Stimulated activated CD4-positive, alpha-beta T cell treated with anti-CD3 and anti-CD28 coated beads, Interleukin-1b, Interleukin-23, amount 100 ng/mL, for 24 hours (primary cell): ENCODE data around the gene WNT4.

Experiments
- DNase-seq, 4 experiments: peaks; one replicate each; pipeline ENCODE4 v3.0.0-alpha.2; 2020; ENCODE audit warnings: low read depth in 4 of 4, low spot score in 1 of 4

WNT4 gene

DNA sequence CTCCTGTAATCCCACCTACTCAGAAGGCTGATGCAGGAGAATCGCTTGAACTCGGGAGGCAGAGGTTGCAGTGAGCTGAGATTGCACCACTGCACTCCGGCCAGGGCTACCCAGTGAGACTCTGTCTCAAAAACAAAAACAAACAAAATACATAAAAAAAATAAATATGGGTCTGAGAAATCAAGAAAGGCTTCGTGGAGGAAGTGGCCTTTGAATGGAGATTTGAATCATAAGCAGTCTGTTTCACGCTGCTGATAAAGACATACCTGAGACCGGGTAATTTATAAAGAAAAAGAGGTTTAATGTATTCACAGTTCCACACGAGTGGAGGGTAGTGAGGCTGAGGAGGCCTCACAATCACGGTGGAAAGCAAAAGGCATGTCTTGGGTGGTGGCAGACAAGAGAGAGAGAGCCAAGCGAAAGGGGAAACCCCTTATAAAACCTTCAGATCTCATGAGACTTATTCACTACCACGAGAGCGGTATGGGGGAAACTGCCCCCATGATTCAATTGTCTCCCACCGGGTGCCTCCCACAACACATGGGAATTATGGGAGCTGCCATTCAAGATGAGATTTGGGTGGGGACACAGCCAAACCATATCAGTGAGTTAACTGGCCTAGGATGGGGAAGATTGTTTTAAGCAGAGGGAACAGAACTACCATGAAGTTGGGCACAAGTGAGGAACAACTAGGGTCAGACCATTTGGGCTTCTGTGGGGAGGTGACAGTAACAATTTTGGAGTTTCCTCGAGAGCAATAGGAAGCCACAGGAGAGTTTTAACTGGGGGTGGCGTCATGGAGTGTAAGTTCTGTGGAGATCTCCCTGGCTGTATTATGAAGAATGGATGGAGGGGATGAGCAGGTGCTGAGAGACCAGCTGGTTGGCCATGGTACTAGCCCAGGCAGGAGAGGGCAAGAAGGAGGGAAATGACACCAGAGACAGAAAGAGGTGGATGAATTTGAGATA, 22.2 kb upstream of the WNT4 start:
- no peak for DNase-seq

DNA sequence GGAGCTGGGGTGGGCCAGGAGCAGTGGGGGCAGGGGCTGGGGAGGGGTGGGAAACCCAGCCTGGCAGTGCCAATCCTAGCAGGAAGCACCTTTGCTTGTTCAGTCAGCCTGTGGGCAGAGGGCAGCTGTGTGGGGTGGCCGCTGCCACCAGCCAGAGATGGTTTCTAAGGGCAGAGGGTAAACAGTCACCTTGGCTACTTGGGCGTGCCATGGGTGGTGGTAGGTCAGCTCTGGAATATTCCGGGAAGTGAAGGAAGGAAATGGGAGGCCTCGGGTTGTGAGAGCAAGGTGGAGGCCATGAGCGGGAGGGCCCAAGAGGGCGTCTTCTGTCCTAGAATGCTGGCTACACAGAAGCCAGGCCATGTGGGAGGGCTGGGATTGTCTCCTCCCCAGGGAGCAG, 20.7 kb upstream of the WNT4 start:
- DNase-seq, result no peak

DNA sequence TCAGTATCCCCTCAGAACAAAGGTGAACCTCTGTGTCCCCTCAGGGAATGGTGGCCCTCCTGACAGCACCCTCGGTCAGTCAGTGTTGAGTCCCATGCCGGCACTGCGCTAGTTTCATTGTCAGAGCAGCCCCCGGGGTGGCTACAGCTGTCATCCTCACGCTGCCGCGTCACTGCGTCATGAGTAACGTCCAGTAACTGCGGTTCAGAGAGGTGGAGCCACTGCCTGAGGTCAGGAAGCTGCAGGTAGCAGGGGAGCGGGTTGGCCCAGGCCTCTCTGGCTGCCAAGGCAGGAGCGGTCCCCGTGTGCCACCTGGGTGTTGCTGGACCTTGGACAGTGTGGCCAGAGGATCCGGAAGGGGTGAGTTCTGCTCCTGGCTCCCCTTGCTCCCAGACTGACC, 20.2 kb upstream of the WNT4 start:
- no peak for DNase-seq

DNA sequence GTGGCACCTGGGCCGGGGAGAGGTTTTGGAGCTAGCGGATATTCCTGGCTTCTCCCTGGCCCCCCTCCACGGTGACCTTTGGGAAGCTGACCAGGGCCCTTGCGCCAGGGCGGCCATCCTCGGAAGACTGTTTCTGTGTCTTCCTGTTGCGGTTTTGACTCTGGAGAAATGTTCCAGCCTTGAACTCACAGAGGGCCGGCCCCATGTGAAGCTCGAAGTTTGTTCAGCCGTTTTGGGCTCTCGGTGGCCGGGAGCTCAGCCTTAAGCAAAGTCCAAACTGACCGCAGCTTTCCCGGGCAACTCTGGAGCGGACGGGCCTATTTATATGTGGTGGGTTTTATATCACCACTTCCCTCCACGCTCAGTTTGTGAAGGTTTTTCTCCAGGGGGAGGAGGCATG, 17.0 kb upstream of the WNT4 start:
- no peak for DNase-seq

DNA sequence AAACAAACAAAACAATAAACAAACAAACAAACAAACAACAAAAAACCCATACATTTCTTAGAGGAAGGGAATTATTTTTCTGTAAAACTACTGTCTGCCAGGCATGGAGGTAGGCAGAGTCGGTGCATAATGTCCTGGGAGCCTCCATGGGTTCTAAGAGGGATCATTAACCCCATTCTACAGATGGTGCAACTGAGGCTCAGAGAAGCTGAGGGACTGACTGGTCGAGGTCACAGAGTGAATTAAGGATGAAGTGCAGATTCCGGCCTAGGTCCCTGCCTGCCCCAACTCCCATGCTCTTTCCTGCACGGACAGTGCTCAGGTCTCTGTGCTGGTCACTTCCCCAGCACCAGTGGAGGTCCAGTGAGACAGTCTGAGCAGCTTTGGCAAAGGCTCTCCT, 15.8 kb upstream of the WNT4 start:
- no peak for DNase-seq

DNA sequence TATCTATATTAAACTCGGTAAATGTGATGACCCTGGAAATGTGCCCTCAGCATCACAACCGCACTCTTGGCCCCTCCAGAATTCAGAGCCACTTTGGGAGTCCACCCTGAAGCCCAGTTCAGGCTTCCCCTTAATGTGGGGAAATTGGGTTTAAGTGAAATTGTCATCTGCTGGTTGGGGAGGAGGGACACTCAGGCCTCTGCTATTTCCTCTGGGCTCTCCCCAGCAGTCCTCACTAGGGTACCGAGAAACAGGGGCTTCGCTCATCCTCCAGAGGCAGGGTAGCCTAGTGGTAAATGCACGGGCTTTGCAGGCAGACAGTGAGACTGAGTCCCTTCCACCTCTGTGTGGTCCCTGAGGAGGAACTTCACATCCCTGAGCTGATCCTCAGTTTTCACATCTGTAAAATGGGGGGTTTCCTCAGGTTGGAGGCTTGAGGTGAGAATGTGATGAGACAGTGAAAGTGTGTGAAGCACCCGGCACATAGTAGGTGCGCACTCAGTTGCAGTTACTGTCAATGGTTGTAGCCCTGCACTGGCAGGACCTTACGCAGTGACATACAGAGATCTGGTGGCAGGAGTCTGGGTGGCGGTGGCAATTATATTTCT, 14.6 kb upstream of the WNT4 start:
- DNase-seq, result no peak

DNA sequence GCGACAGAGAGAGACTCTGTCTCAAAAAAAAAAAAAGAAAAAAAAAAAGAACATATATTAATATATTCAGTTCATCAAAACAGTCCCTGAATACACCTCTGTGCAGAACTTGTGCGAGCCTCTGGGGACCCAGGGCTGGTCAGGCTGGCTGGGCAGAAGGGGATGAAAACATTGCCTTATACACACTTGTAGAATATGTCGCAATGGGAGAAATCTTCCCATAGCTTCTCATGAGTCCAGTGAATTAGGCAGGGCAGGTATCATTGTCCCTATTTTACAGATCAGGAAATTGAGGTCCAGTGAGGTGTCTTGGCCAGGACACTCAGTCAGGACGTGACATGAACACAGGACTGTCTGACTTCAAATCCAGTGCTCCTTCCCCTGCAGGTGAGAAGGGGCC, 12.6 kb upstream of the WNT4 start:
- DNase-seq, result no peak

DNA sequence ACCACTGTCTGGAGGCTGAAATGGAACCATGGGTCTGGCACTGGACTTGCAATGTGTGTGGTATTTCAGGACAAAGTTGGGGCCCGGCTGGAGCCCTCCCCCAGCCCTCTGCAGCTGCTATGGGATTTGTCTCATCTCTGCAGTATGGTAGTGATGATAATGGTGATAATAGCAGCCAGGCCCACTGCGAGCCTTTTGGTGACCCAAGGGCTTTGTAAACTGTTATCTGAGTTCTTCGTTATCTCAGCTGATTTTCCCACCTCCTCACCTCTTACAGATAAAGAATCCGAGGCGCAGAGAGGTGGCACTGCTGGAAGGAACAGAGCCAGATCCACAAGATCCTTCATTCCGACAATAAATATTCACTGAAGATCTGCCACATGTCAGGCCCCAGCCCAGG, 11.7 kb upstream of the WNT4 start:
- DNase-seq, result no peak

DNA sequence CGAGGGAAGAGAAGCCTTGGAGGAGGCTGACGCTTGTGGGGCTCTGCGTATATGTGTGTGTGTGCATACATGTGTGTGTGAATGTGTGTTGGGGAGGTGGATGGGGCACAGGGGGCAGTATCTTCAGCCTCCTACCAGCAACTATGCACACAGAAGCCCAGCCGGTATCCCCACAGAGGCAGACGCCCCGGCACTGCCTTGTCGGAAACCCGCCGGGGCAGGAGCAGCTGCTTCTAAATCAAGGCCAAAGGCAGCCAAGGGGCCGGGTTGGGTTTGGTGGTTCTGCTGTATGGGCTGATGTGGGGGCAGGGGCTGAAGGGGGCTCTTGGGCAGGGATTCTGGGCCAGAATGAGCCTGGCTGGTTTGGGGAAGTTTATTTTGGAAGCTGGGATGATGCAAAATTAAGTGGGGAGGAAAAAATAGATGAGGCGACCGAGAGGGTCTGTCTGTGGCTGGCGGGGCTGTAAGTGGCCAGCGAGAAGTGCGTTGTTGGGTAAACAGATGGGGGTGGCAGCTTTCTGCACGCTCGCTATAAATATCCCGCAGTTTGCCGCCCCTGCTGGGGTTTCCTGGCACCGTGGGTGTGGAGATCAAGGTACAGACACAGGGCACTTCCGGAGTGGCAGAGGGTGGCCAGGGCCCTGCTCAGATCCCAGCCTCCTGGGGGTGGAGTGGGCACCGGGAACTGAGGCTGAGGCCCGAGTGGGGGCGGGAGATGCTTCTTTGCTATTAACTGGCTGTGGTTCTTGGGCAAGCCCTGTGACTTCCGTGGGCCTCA, 11.0 kb upstream of the WNT4 start:
- no peak for DNase-seq

DNA sequence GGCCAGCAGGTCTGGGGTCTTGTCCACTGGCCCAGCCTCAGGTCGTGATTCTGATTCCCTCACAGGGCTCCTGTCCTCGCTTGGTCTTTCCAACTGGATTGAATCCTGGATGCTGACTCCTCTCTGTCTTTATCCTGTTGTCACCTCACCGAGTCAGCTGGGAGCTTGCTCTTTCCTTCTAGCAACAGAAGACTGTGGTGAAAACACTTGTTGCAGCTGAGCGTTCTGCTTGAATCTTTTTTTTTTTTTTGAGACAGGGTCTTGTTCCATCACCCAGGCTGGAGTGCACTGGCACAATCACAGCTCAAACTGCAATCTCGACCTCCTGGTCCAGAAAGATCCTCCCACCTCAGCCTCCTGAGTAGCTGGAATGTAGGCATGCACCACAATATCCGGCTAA, 8.0 kb upstream of the WNT4 start:
- DNase-seq, result no peak

DNA sequence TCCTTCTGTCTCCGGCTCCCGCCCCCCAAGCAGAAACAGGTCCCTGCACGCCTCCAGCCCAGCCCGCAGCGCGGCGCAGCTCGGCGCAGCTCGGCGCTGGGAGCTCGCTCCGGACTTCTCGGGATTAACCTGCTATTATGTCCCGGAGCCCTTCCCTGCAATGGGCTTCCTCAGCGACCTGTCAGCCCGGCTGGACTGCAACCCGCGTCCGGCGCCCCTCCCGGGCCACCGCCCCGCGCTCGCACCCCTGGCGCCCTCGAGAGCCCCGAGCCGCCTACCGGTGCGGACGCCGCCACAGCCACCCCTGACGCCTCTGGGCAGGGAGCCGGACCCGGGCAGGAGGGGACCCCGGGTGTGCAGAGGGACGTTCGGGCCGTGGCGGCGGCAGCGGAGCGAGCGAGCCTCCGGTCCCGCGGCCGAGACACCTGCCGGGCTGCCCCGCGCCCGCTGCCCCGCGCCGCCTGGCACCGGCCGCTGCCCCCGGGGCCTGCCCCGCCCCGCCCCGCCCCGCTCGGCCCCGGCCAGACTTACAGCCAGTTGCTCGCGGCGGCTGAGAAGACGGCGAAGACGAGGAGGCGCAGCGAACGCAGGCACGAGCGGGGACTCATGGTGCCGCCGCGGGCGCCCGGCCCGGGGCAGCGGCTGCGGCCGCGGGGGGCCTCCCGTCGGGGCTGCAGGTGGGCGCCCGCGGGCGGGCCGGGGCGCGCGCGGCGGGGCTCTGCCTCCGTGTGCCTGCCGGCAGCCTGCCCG, 407 bp downstream of the WNT4 start:
- no peak for DNase-seq

DNA sequence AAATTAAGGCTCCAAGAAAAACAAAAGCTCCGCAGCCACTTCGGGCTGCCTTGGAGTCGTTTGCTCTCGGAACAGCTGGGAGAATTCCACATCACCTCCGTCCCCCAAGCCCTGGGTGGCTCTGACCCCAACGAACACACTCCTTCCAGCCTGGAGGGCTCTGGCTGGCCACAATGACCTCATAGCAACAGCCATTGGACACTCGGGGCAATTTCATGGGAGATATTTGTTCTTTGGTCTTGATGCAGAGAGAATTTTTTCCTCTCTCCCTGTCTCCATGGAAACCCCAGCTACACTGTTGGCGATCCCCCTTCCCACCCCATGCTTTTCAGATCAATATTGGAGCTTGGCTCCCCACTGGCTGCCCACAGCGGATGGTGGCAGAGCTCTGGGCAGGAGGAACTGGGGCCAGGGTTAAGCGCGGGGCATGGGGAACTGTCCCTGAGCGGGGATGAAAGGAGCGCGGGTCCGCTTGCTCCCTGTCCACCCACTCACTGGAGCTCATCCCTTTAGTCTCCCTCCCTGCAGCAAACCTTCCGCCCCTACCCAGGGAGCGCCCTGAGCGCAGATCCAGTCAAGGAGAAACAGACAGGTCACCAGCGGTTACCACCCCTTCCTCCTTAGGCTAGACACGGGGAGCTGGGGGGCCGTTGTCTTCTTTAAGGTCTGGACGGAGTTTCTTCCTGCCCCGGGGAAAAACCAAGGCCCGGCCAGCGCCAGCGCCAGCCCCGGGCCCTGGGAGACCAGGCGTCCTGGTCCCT, 1.2 kb downstream of the WNT4 start:
- no peak for DNase-seq

DNA sequence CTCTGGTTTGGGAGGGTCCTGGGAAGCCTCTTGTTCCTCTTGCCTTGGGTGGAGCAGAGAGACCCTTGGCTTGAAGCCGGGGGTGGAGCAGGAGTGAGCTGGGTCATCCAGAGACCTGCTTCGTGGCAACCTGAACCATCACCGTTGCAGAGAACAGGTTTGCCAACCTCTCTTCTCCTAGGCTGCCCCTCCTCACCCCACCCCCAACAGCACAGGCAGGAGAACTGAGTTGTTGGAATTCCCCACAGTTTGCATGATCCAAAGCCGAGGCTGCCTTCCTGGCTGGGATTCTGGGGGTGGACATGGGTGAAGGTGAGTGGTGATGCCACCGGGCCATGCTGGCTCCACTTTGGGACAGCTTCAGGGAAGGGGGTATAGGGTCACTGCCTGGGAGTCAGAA, 2.2 kb downstream of the WNT4 start:
- no peak for DNase-seq

DNA sequence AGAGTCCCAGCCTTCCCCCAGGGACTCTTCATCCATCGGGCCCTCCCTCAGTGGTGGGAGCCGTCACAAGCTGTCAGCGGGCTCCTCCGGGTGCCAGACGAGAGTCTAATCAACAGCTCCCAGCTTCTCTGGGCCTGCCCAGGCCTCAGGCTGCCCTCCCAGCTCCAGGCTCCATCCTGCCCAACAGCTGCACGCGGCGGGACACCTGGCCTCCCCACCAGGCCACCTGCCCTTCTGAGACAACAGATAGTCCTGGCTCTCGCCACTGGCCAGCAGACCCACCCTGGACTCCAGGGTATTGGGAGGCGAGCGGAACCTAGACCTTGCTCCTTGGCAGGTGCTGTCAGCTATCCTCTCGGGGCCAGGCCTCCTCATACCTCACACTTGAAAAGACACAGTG, 3.1 kb downstream of the WNT4 start:
- DNase-seq, result no peak

DNA sequence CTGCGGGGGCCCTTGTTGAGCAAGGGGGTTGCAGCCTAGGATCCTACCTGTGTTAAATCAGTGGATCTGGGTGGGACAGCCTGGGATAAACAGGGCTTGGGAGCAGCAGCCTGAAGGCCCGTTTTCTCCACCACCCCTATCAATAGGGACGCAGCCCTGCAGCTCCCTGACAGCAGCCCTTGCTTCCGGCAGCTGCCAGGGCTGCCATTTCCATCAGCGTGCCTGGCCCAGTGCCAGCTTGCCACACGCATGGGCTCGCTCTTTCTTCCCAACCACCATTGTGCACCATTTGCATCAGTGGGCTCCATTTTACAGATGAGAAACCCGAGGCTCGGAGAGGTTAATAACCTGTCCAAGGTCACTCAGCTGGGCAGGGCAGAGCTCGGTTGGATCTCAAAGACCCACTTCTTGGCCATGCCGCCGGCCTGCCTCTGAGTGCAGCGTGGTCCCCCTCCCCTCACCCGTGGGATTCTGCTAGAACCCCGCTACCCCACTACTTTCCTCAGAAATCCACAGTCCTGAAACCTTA, 3.8 kb downstream of the WNT4 start:
- no peak for DNase-seq

DNA sequence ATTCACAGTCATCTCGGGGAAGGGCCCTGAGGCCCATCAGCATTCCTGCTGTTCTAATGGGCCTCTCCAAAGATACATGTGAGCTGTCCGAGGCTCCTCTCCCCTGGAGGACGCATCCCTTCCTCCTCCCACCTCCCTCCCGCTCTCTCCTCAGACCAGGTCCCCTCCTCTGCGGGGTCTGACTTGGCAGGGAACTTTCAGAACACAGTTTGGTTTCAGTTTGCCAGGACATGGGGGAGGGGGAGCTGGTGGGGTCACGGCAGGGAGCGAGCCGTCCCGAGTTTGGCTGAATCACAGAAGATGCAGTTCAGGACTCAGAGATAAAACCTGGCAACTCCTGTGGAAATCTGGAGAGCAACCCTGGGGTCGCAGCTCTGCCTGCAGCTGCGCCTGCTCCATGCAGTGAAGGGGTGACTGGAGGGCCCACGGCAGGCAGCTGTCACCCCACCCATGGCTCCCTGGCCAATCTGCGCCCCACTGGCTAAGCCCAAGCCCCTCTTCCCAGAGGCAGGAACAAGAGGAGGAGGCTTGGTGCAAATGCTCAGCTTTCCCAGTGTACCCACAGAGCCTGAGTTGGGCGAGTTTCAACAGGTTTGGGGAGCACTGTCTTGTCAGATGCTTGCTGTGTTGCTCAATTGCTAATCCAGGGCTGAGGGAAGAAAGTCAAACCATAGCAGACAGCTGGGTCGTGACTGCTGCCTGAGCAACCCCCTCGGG, 5.7 kb downstream of the WNT4 start:
- DNase-seq, result no peak

DNA sequence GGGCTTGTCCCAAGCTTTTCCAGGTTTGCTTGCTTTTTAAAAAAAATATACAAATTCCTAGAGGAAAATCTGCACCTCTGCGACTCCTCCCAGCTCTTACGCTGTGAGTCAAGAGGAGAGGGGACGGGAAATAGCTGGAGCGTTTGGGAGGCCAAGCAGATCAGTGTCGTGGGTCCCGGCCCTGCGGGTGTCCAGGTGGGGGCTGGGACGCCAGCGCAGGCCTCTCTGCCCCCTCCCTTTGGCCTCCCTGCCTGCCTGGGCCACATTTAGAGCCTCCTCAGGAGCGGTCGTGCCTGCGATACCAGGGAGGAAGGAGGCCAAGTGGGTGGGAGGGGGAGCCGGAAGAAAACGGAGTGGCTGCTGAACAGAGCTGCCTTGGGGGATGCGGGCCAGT, 9.0 kb downstream of the WNT4 start:
- DNase-seq, result no peak

DNA sequence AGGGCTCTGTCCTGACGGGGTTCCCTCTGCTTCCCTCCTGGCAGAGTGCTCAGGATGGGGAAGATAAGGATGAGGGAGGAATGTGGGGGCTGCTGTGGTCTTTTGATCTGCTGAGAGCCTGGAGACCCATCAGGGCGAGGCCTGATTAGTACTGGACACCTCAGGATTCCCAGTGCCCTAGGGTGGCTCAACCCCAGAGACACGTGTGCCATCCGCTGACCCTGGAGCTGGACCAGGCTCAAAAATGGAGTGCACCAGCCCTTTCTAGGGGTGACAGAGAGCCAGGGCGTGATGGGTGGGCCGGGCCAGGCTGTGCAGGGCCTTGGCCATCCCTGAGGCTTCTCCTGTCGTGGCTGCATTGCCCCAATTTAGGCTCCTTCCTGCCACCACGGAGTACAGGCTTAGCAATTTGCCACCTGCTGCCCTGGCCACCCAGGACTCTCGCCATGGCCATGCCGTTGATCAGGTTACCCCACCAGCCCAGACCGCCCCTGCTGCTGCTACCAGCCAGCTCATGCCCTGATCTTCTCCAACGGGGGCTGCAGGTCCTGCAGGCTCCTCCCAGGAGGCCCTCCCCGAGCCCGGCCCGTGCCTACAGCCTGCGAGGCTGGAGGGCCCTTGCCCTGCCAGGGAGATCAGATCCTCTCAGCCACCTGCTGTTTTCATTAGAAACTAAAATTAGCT, 9.5 kb downstream of the WNT4 start:
- no peak for DNase-seq
